ENCODE results near the gene ZNF846.
"Not testable (repeated sequence)": the region's sequence is repeated elsewhere in the genome, so short reads cannot be mapped to it uniquely, and the experiment has no call there.

ZNF846 gene

DNA sequence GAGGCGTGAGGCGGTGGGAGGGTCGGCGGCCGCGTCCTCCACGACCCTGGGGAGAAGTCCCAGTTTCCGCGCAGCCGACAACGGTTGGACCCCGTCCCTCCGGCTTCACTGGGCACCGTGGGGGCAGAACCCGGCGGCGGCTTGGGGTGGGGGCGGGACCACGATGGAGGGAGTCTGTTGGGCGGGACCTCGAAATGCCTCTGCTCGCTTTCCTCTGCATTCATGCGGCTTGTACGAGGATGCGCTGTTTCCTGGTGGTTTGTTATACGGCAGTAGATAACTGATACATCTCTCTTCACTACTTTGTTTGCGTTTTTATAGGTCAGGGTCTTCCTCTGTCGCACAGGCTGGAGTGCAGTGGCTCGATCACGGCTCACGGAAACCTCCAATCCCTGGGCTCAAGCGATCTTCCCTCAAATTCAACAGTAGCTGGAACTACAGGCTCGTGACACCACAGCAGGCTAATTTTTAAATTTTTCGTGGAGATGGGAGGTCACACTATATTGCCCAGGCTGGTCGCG lies 24.6 kb upstream of the ZNF846 start:
- peaks cover 8% of the 10 kb centered on the region for H3K4me1 ChIP-seq (ENCODE audit: low read length)
- DNase-seq: no peak

GRCh38 chr19:9792206-9793070 lies 23.9 kb upstream of the ZNF846 start:
- DNase-seq: peak; percentile 81
- Histone ChIP-seq H3K9ac (ENCODE audit: low read length) (no peak overlapping the region; the same call in 1 of the 2 replicates), H3K4me2 (ENCODE audit: low read depth, low read length) (peak overlapping the region; percentile 66; the same call in 1 of the 2 replicates), H3K36me3 (replicated peaks; ENCODE audit: insufficient read depth, low read length) (no peaks in the 10 kb centered on the region), H3K4me3 (ENCODE audit: low read length) (peak overlapping the region; percentile 69), H3K4me1 (ENCODE audit: low read length) (peaks cover 8% of the 10 kb centered on the region), H4K20me1 (ENCODE audit: insufficient read depth, low read length) (no peaks in the 10 kb centered on the region), H3K79me2 (ENCODE audit: low read length) (no peaks in the 10 kb centered on the region), H2AFZ (ENCODE audit: low read length) (peak overlapping the region; percentile 88), H3F3A (ENCODE audit: insufficient read depth, low read length) (peaks cover 12% of the 10 kb centered on the region; the same call in 1 of the 2 replicates), H3K27me3 (replicated peaks; ENCODE audit: insufficient read depth, low read length) (no peaks in the 10 kb centered on the region), H3K27ac (ENCODE audit: low read length) (no peak overlapping the region), H3K9me3 (replicated peaks; ENCODE audit: insufficient read depth, low read length) (no peaks in the 10 kb centered on the region), H3K9me2 (replicated peaks; ENCODE audit: insufficient read depth, low read length) (no peaks in the 10 kb centered on the region)
- TF ChIP-seq CTCF (IDR thresholded peaks at IDR 0.05; ENCODE audit: low read length): no peak
- TF ChIP-seq EZH2 (optimal IDR thresholded peaks at IDR 0.05; ENCODE audit: low read depth, low read length): no peak
- TF ChIP-seq EZH2phosphoT487 (IDR thresholded peaks at IDR 0.05; ENCODE audit: low read length): no peak

More for the DNA sequence above, 24.6 kb upstream of the ZNF846 start:
- Histone ChIP-seq H3K4me3 (ENCODE audit: low read length) (peak overlapping the region; percentile 69; the same call in 1 of the 2 replicates), H2AFZ (ENCODE audit: low read length) (peak overlapping the region; percentile 74; the same call in 1 of the 2 replicates), H3F3A (ENCODE audit: insufficient read depth, low read length) (peaks cover 12% of the 10 kb centered on the region; the same call in 1 of the 2 replicates), H4K20me1 (ENCODE audit: insufficient read depth, low read length) (no peaks in the 10 kb centered on the region), H3K9ac (ENCODE audit: low read length) (no peak overlapping the region), H3K27me3 (replicated peaks; ENCODE audit: insufficient read depth, low read length) (no peaks in the 10 kb centered on the region), H3K36me3 (replicated peaks; ENCODE audit: insufficient read depth, low read length) (no peaks in the 10 kb centered on the region), H3K9me2 (replicated peaks; ENCODE audit: insufficient read depth, low read length) (no peaks in the 10 kb centered on the region), H3K27ac (ENCODE audit: low read length) (no peak overlapping the region), H3K4me2 (ENCODE audit: low read depth, low read length) (peak overlapping the region; percentile 43; the same call in 1 of the 2 replicates), H3K79me2 (ENCODE audit: low read length) (no peaks in the 10 kb centered on the region), H3K9me3 (replicated peaks; ENCODE audit: insufficient read depth, low read length) (no peaks in the 10 kb centered on the region)
- TF ChIP-seq CTCF (IDR thresholded peaks at IDR 0.05; ENCODE audit: low read length) (no peak), EZH2phosphoT487 (IDR thresholded peaks at IDR 0.05; ENCODE audit: low read length) (no peak), EZH2 (optimal IDR thresholded peaks at IDR 0.05; ENCODE audit: low read depth, low read length) (no peak)

GRCh38 chr19:9791552-9792205 lies 23.1 kb upstream of the ZNF846 start:
- Histone ChIP-seq H3K4me1 (ENCODE audit: low read length) (peaks cover 7% of the 10 kb centered on the region), H3K4me2 (ENCODE audit: low read depth, low read length) (peak overlapping the region; percentile 66), H3F3A (ENCODE audit: insufficient read depth, low read length) (peaks cover 12% of the 10 kb centered on the region; the same call in 1 of the 2 replicates), H3K27ac (ENCODE audit: low read length) (no peak overlapping the region), H3K9me2 (replicated peaks; ENCODE audit: insufficient read depth, low read length) (no peaks in the 10 kb centered on the region), H3K9me3 (replicated peaks; ENCODE audit: insufficient read depth, low read length) (no peaks in the 10 kb centered on the region), H3K4me3 (ENCODE audit: low read length) (peak overlapping the region; percentile 69), H3K36me3 (replicated peaks; ENCODE audit: insufficient read depth, low read length) (no peaks in the 10 kb centered on the region), H2AFZ (ENCODE audit: low read length) (peak overlapping the region; percentile 88), H3K27me3 (replicated peaks; ENCODE audit: insufficient read depth, low read length) (peaks cover 7% of the 10 kb centered on the region), H4K20me1 (ENCODE audit: insufficient read depth, low read length) (no peaks in the 10 kb centered on the region), H3K9ac (ENCODE audit: low read length) (peak overlapping the region; percentile 21; the same call in 1 of the 2 replicates), H3K79me2 (ENCODE audit: low read length) (no peaks in the 10 kb centered on the region)
- peak; percentile 87 for DNase-seq
- no peak for TF ChIP-seq EZH2 (optimal IDR thresholded peaks at IDR 0.05; ENCODE audit: low read depth, low read length)
- no peak for TF ChIP-seq EZH2phosphoT487 (IDR thresholded peaks at IDR 0.05; ENCODE audit: low read length)
- no peak for TF ChIP-seq CTCF (IDR thresholded peaks at IDR 0.05; ENCODE audit: low read length)

GRCh38 chr19:9791073-9791367 lies 22.5 kb upstream of the ZNF846 start:
- H3K4me3 ChIP-seq (ENCODE audit: low read length): peak overlapping the region; percentile 62; the same call in 1 of the 2 replicates
- H3F3A ChIP-seq (ENCODE audit: insufficient read depth, low read length): peaks cover 12% of the 10 kb centered on the region; the same call in 1 of the 2 replicates
- not testable (repeated sequence) for H3K79me2 ChIP-seq (ENCODE audit: low read length); H3K36me3 ChIP-seq (replicated peaks; ENCODE audit: insufficient read depth, low read length); H2AFZ ChIP-seq (ENCODE audit: low read length); H3K4me1 ChIP-seq (ENCODE audit: low read length); H3K9ac ChIP-seq (ENCODE audit: low read length); H3K27me3 ChIP-seq (replicated peaks; ENCODE audit: insufficient read depth, low read length); H4K20me1 ChIP-seq (ENCODE audit: insufficient read depth, low read length); DNase-seq; H3K9me2 ChIP-seq (replicated peaks; ENCODE audit: insufficient read depth, low read length); H3K27ac ChIP-seq (ENCODE audit: low read length); H3K9me3 ChIP-seq (replicated peaks; ENCODE audit: insufficient read depth, low read length)
- H3K4me2 ChIP-seq (ENCODE audit: low read depth, low read length): peak overlapping the region; percentile 47; the same call in 1 of the 2 replicates

- H3K9me2 ChIP-seq (replicated peaks; ENCODE audit: insufficient read depth, low read length); H3K36me3 ChIP-seq (replicated peaks; ENCODE audit: insufficient read depth, low read length); H2AFZ ChIP-seq (ENCODE audit: low read length); H3K4me1 ChIP-seq (ENCODE audit: low read length); H3K4me2 ChIP-seq (ENCODE audit: low read depth, low read length); H3K79me2 ChIP-seq (ENCODE audit: low read length); H3K27ac ChIP-seq (ENCODE audit: low read length); H3K9ac ChIP-seq (ENCODE audit: low read length); H4K20me1 ChIP-seq (ENCODE audit: insufficient read depth, low read length); DNase-seq; H3K9me3 ChIP-seq (replicated peaks; ENCODE audit: insufficient read depth, low read length); H3K27me3 ChIP-seq (replicated peaks; ENCODE audit: insufficient read depth, low read length); H3K4me3 ChIP-seq (ENCODE audit: low read length): not testable (repeated sequence)
- H3F3A ChIP-seq (ENCODE audit: insufficient read depth, low read length): peaks cover 12% of the 10 kb centered on the region; the same call in 1 of the 2 replicates
These were observed 21.0 kb upstream of the ZNF846 start for GRCh38 chr19:9789579-9789978.

Data from MM.1S (cell line).